CD8-positive, alpha-beta memory T cell (primary cell): Measurements from ENCODE around the gene KHNYN. TPM values are rescaled to one million over a fixed set of nuclear protein-coding genes. Genes with fewer than 3 reads are reported as not detected.

Experiments used
- CTCF ChIA-PET: fragments of 350-600 bp; sonication (Branson Sonifier 250); formaldehyde crosslinking; loops from one replicate; lab custom pipeline; 2021; ENCODE audit warnings: antibody characterized with exemption; lab: Charles Lee
- POLR2A ChIA-PET: fragments of 350-600 bp; sonication (Branson Sonifier 250); formaldehyde crosslinking; loops from one replicate; lab custom pipeline; 2021; ENCODE audit warnings: antibody characterized with exemption; lab: Charles Lee
- DNase-seq, 5 donors: peaks; one replicate each; pipeline versions ENCODE4 v3.0.0 to v3.0.0-alpha.2; 2020 to 2022; ENCODE audit warnings: mixed read lengths in 1 of 5
- H3K27ac ChIP-seq: one replicate; pipeline ENCODE4 v1.7.0; 2013; ENCODE audit warnings: low read depth, mild to moderate bottlenecking, low read length, moderate library complexity
- H3K27me3 ChIP-seq: 2 replicates; pipeline ENCODE4 v1.7.0; 2013; ENCODE audit warnings: low read length, mild to moderate bottlenecking; ENCODE audit not compliant: insufficient read depth, poor library complexity, severe bottlenecking
- H3K36me3 ChIP-seq: 2 replicates; pipeline ENCODE4 v1.7.0; 2013; ENCODE audit warnings: mild to moderate bottlenecking, low read length, moderate library complexity; ENCODE audit not compliant: insufficient read depth
- H3K4me1 ChIP-seq: 2 replicates; pipeline ENCODE4 v1.7.0; 2013; ENCODE audit warnings: mild to moderate bottlenecking, low read length, moderate library complexity; ENCODE audit not compliant: insufficient read depth
- H3K4me3 ChIP-seq: 2 replicates; pipeline ENCODE4 v1.7.0; 2013; ENCODE audit warnings: mild to moderate bottlenecking, low read length
- H3K9me3 ChIP-seq: 2 replicates; pipeline ENCODE4 v1.7.0; 2013; ENCODE audit warnings: mild to moderate bottlenecking, low read length
- H3K27ac Mint-ChIP-seq, 8 donors: one replicate each; pipeline ENCODE4 v1.8.0; 2020 to 2021; ENCODE audit warnings: mixed read lengths in 8 of 8, mild to moderate bottlenecking in 6 of 8, inconsistent platforms in 3 of 8, moderate library complexity in 3 of 8
- H3K27me3 Mint-ChIP-seq, 2 donors: one replicate each; pipeline ENCODE4 v1.8.0; 2020 to 2021; ENCODE audit warnings: mixed read lengths in 2 of 2, mild to moderate bottlenecking in 1 of 2, moderate library complexity in 1 of 2
- H3K36me3 Mint-ChIP-seq, 3 donors: one replicate each; pipeline ENCODE4 v1.8.0; 2020 to 2021; ENCODE audit warnings: mixed read lengths in 3 of 3, inconsistent platforms in 1 of 3, mild to moderate bottlenecking in 1 of 3
- H3K4me1 Mint-ChIP-seq, 3 donors: one replicate each; pipeline ENCODE4 v1.8.0; 2020 to 2021; ENCODE audit warnings: mixed read lengths in 3 of 3, inconsistent platforms in 1 of 3, mild to moderate bottlenecking in 1 of 3
- H3K4me3 Mint-ChIP-seq, 7 donors: one replicate each; pipeline ENCODE4 v1.8.0; 2020 to 2021; ENCODE audit warnings: mixed read lengths in 7 of 7, mild to moderate bottlenecking in 6 of 7, moderate library complexity in 4 of 7, inconsistent platforms in 2 of 7
- H3K9me3 Mint-ChIP-seq, 5 donors: one replicate each; pipeline ENCODE4 v1.8.0; 2020 to 2022; ENCODE audit warnings: mixed read lengths in 5 of 5, mild to moderate bottlenecking in 3 of 5, moderate library complexity in 2 of 5, inconsistent platforms in 1 of 5
- polyA plus RNA-seq: library from polyadenylated mRNA; unstranded; fragments of 300-500 nt; fragmentation: Illumina TruSeq; gene quantifications from one replicate; pipeline ENCODE4 v1.2.3, GENCODE V29; 2021
- total RNA-seq, 2 experiments: library from RNA; stranded (reverse); gene quantifications; one replicate each; pipeline ENCODE4 v1.2.3, GENCODE V29; 2021

KHNYN gene
- total and polyA plus RNA-seq, 3 experiments from 2014 or later: 21.1 to 72.3 (median 68.8) TPM

DNA sequence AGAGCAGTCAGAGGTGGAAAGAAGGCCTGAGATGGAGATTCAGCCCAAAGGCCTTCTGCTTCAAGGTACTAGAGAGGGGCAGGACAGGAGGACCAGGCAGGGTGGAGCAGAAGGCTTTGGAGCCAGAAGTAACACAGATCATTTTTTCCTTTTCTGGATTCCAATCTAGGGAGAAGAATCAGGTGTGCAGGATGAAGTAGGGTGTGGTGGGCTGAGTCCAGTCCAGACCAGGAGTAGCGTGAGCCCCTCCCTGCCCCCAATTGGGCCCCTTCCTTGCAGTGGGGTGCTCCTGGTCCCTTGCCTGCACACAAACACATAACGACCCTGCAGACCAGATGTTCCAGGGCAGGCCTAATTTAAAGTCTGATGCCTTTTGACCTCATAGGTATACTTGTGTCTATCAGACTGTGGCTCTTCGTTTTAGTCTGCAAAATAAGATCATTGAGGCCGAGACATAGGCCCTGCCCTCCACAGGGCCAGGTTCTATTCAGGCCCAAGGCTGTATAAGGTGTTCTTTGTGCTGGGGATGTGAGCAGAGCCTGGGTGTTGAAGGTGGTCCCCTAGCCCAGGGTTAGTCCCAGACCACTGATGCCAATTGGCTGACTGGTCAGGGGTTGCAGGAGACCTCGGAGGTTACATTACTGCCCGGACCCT, 32.0 kb upstream of the KHNYN start:
- no peak for DNase-seq
- no peaks in the 10 kb centered on the region for H3K9me3 ChIP-seq
- H3K9me3 Mint-ChIP-seq: no peaks in the 10 kb centered on the region
- H3K27me3 ChIP-seq: peaks cover 12% of the 10 kb centered on the region
- peaks cover 7% of the 10 kb centered on the region for H3K4me1 ChIP-seq
- H3K4me3 Mint-ChIP-seq: peak overlapping the region in 5 of 7 donors; percentile 16 to 62 (median 20)
- no peak overlapping the region for H3K27ac Mint-ChIP-seq
- ChIA-PET CTCF (interaction anchor here (1.2 to 1.3 kb wide), 2 partner anchors 9 to 34 kb away, joined by 3 to 4 read pairs; no protein-coding TSS in a partner anchor), POLR2A (no interaction called here)
- peaks cover 6 to 11% of the 10 kb centered on the region in 2 donors for H3K27me3 Mint-ChIP-seq
- H3K36me3 Mint-ChIP-seq: no peaks in the 10 kb centered on the region
- H3K27ac ChIP-seq: no peak overlapping the region
- no peak overlapping the region for H3K4me3 ChIP-seq
- peaks cover 5 to 7% (median 5%) of the 10 kb centered on the region in 3 donors for H3K4me1 Mint-ChIP-seq
- H3K36me3 ChIP-seq: no peaks in the 10 kb centered on the region

DNA sequence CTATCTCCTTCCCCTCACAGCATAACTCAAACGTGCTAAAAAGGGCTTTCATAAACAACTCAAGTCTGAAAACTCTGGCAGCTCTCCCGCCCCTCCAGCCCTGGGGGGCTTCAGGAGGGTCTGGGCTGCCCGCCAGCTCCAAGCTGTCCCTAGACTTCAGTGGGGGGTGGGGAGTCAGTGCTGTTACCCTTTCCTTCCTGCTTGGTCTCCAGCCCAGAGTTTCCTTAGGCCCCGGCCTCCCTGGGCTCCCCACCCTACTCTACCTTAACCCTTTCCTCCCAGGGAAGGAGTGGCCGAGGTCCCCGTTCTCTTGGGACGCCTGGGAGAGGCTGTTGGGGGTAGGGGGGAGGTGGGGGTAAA, 31.5 kb upstream of the KHNYN start:
- Histone ChIP-seq H3K9me3 (no peaks in the 10 kb centered on the region), H3K4me1 (peaks cover 7% of the 10 kb centered on the region), H3K36me3 (no peaks in the 10 kb centered on the region), H3K4me3 (no peak overlapping the region), H3K27me3 (peaks cover 12% of the 10 kb centered on the region), H3K27ac (no peak overlapping the region)
- ChIA-PET POLR2A (interaction anchor here (0.6 to 1.4 kb wide), 2 partner anchors 32 to 45 kb away, joined by 3 to 5 read pairs; partner anchors contain the start of genes CBLN3 and KHNYN), CTCF (interaction anchor here (1.0 kb wide), 3 partner anchors 32 to 64 kb away, joined by 3 to 4 read pairs (median 3); partner anchors contain the start of gene KHNYN)
- Mint-ChIP-seq H3K4me3 (no peak overlapping the region), H3K9me3 (no peaks in the 10 kb centered on the region), H3K27ac (no peak overlapping the region), H3K27me3 (peaks cover 6 to 16% of the 10 kb centered on the region in 2 donors), H3K36me3 (no peaks in the 10 kb centered on the region), H3K4me1 (peaks cover 5 to 7% (median 5%) of the 10 kb centered on the region in 3 donors)
- no peak for DNase-seq

GRCh38 chr14:24398653-24399446, 30.9 kb upstream of the KHNYN start, which contains the start of gene NYNRIN:
Gene NYNRIN (plus strand): TSS chr14:24399003. CDS start chr14:24399247, 244 bp downstream.
- Histone ChIP-seq H3K4me1 (peaks cover 7% of the 10 kb centered on the region), H3K27me3 (peaks cover 12% of the 10 kb centered on the region), H3K27ac (no peak within 1 kb of the TSS), H3K9me3 (no peaks in the 10 kb centered on the region), H3K36me3 (no peaks in the 10 kb centered on the region), H3K4me3 (peak within 1 kb of the TSS; percentile 26)
- peaks cover 5 to 7% (median 5%) of the 10 kb centered on the region in 3 donors for H3K4me1 Mint-ChIP-seq
- no peaks in the 10 kb centered on the region for H3K36me3 Mint-ChIP-seq
- H3K4me3 Mint-ChIP-seq: peak within 1 kb of the TSS; percentile 13 to 77 (median 71)
- peaks cover 7 to 22% of the 10 kb centered on the region in 2 donors for H3K27me3 Mint-ChIP-seq
- ChIA-PET POLR2A (interaction anchor here (0.5 to 1.4 kb wide), 4 partner anchors 31 to 126 kb away, joined by 3 to 5 read pairs (median 3); partner anchors contain the start of genes CBLN3 and KHNYN), CTCF (interaction anchor here (0.6 to 1.0 kb wide), 4 partner anchors 10 to 65 kb away, joined by 3 to 4 read pairs (median 4); partner anchors contain the start of gene KHNYN)
- peak within 1 kb of the TSS in 2 of 8 donors; percentile 77 to 91 for H3K27ac Mint-ChIP-seq
- no peaks in the 10 kb centered on the region for H3K9me3 Mint-ChIP-seq
- peak; percentile 14 to 62 (median 22) for DNase-seq

DNA sequence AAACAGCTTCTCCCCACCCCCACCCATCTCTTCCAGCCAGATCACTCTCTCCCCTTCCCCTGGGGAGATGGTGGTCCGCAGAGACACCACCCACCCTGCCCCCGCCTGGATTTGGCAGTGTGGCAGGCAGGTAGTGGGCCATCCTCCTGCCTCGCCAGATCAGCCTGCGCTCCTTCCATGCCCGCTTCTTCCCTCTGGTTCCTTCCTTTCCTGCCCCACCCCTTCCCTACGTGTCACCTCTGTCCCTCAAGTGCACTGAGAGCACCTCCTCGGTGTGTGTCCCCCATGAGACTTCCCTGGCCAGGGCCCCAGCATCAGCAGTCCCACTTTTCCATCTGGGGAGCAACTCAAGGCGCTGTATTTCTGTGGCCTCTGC, 30.3 kb upstream of the KHNYN start:
- peak overlapping the region; percentile 26 for H3K4me3 ChIP-seq
- Mint-ChIP-seq H3K4me1 (peaks cover 5 to 7% (median 5%) of the 10 kb centered on the region in 3 donors), H3K4me3 (peak overlapping the region; percentile 13 to 77 (median 71))

DNA sequence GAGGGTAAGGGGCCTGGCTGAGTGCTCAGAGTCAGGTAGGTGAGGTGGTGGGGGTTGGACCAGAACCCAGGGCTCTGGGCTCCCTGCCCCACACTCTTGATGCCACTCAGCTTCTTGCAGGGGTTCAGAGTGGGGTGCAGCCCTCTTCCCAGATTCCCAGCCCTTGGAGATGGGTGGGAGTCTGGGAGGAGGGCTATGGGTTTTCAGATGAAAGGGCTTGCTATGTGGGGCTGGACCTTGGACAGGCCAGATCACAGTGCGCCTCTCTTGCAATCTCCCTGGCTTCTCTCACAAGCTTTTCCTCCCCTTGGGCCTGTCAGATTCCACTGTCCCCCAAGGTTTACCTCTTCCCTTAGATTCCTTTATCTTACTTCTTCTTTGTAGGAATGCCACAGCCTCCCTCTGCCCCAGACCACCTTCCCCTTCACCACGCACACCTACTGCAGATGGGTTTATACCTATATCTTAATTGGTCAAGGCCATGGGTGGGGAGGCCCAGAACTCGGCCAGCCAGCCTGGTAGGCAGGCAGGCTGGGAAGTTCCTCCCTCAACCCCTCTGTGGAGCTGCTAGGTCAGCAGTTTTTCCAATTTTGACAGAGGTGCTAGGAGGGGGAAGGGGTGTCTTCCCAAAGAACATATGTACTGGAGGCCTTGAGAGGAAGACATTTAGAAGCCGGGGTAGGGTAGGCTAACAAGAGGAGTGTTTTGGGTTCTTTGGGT, 29.6 kb upstream of the KHNYN start:
- peaks cover 7% of the 10 kb centered on the region for H3K4me1 ChIP-seq
- CTCF ChIA-PET: interaction anchor here (1.0 to 1.6 kb wide), 2 partner anchors 32 to 67 kb away, joined by 3 to 4 read pairs; no protein-coding TSS in a partner anchor
- DNase-seq: no peak
- no peaks in the 10 kb centered on the region for H3K36me3 Mint-ChIP-seq
- H3K36me3 ChIP-seq: no peaks in the 10 kb centered on the region
- H3K4me1 Mint-ChIP-seq: peaks cover 5 to 7% (median 5%) of the 10 kb centered on the region in 3 donors
- no peak overlapping the region for H3K4me3 ChIP-seq
- peak overlapping the region in 1 of 8 donors; percentile 91 for H3K27ac Mint-ChIP-seq
- peaks cover 12% of the 10 kb centered on the region for H3K27me3 ChIP-seq
- peak overlapping the region in 6 of 7 donors; percentile 20 to 77 (median 68) for H3K4me3 Mint-ChIP-seq
- H3K27ac ChIP-seq: no peak overlapping the region
- no peaks in the 10 kb centered on the region for H3K9me3 Mint-ChIP-seq
- H3K9me3 ChIP-seq: no peaks in the 10 kb centered on the region
- POLR2A ChIA-PET: interaction anchor here (1.2 kb wide), 1 partner anchor 30 kb away, joined by 3 read pairs; the partner anchor contains the start of genes CBLN3 and KHNYN
- peaks cover 14 to 32% of the 10 kb centered on the region in 2 donors for H3K27me3 Mint-ChIP-seq

More for the DNA sequence above, 30.3 kb upstream of the KHNYN start:
- Histone ChIP-seq H3K9me3 (no peaks in the 10 kb centered on the region), H3K27ac (no peak overlapping the region), H3K36me3 (no peaks in the 10 kb centered on the region), H3K4me1 (peaks cover 7% of the 10 kb centered on the region), H3K27me3 (peaks cover 12% of the 10 kb centered on the region)
- POLR2A ChIA-PET: interaction anchor here (0.5 to 1.4 kb wide), 2 partner anchors 31 to 33 kb away, joined by 3 to 5 read pairs; partner anchors contain the start of genes CBLN3 and KHNYN
- no peaks in the 10 kb centered on the region for H3K36me3 Mint-ChIP-seq
- CTCF ChIA-PET: interaction anchor here (0.6 to 1.0 kb wide), 5 partner anchors 10 to 66 kb away, joined by 3 to 4 read pairs (median 4); partner anchors contain the start of gene KHNYN
- peak overlapping the region in 2 of 8 donors; percentile 77 to 91 for H3K27ac Mint-ChIP-seq
- no peak for DNase-seq
- H3K27me3 Mint-ChIP-seq: peaks cover 12 to 27% of the 10 kb centered on the region in 2 donors
- no peaks in the 10 kb centered on the region for H3K9me3 Mint-ChIP-seq

- H3K27me3 Mint-ChIP-seq: peaks cover 23 to 46% of the 10 kb centered on the region in 2 donors
- Histone ChIP-seq H3K27ac (no peak overlapping the region), H3K4me1 (peaks cover 7% of the 10 kb centered on the region), H3K36me3 (no peaks in the 10 kb centered on the region), H3K4me3 (no peak overlapping the region), H3K27me3 (peaks cover 12% of the 10 kb centered on the region), H3K9me3 (no peaks in the 10 kb centered on the region)
- no peaks in the 10 kb centered on the region for H3K36me3 Mint-ChIP-seq
- DNase-seq: no peak
- no peak overlapping the region for H3K27ac Mint-ChIP-seq
- POLR2A ChIA-PET: interaction anchor here (0.6 kb wide), 1 partner anchor 128 kb away, joined by 3 read pairs; no protein-coding TSS in a partner anchor
- CTCF ChIA-PET: no interaction called here
- peaks cover 5 to 7% (median 5%) of the 10 kb centered on the region in 3 donors for H3K4me1 Mint-ChIP-seq
- no peak overlapping the region for H3K4me3 Mint-ChIP-seq
- no peaks in the 10 kb centered on the region for H3K9me3 Mint-ChIP-seq
Observed at GRCh38 chr14:24401810-24402702, 27.7 kb upstream of the KHNYN start.
